Middle frontal gyrus (tissue), 1 donor: ENCODE results near the gene ANAPC2.

Experiments
- DNase-seq: peaks from one replicate; pipeline ENCODE4 v3.0.0-alpha.2; 2015; ENCODE audit warnings: low spot score; ENCODE audit errors: extremely low spot score

The ANAPC2 gene, protein sequence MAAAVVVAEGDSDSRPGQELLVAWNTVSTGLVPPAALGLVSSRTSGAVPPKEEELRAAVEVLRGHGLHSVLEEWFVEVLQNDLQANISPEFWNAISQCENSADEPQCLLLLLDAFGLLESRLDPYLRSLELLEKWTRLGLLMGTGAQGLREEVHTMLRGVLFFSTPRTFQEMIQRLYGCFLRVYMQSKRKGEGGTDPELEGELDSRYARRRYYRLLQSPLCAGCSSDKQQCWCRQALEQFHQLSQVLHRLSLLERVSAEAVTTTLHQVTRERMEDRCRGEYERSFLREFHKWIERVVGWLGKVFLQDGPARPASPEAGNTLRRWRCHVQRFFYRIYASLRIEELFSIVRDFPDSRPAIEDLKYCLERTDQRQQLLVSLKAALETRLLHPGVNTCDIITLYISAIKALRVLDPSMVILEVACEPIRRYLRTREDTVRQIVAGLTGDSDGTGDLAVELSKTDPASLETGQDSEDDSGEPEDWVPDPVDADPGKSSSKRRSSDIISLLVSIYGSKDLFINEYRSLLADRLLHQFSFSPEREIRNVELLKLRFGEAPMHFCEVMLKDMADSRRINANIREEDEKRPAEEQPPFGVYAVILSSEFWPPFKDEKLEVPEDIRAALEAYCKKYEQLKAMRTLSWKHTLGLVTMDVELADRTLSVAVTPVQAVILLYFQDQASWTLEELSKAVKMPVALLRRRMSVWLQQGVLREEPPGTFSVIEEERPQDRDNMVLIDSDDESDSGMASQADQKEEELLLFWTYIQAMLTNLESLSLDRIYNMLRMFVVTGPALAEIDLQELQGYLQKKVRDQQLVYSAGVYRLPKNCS

DNA sequence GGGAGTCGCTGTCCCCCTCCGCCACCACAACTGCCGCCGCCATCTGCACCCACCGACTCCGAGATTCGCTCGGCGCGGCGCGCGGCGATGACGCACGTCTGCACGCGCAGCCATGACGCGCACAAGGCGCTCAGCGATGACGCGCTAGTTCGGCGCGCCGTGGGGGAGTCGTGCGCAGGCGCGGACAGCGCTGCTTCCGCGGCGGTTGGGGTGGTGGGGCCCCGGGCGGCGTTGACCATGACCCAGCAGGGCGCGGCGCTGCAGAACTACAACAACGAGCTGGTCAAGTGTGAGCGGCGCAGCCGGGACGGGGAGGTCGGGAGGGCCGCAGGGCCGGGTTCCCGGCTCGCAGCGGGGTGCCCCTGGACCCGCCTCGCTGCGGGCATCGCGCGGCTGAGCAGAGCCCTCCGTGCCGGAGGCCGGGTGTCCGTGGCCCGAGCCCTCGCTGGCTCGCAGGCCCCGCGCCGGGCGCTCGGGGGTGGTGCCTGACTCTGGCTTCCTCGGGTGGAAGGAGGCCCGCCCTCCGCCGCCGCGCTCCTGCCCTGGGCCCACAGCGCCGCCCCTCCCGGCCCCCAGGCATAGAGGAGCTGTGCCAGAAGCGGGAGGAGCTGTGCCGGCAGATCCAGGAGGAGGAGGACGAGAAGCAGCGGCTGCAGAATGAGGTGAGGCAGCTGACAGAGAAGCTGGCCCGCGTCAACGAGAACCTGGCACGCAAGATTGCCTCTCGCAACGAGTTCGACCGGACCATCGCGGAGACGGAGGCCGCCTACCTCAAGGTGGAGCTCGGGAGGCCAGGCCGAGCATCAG is at the start of gene ANAPC2, which contains the start of gene SSNA1:
Gene ANAPC2, minus strand, starts transcription at position 71 of the 807 bp plus-strand sequence. Its CDS starts 28 bp downstream, at position 43.
Gene SSNA1, plus strand, starts transcription at position 187 of the 807 bp plus-strand sequence. Its CDS starts 51 bp downstream, at position 238.
- DNase-seq = peak; percentile 82

DNA sequence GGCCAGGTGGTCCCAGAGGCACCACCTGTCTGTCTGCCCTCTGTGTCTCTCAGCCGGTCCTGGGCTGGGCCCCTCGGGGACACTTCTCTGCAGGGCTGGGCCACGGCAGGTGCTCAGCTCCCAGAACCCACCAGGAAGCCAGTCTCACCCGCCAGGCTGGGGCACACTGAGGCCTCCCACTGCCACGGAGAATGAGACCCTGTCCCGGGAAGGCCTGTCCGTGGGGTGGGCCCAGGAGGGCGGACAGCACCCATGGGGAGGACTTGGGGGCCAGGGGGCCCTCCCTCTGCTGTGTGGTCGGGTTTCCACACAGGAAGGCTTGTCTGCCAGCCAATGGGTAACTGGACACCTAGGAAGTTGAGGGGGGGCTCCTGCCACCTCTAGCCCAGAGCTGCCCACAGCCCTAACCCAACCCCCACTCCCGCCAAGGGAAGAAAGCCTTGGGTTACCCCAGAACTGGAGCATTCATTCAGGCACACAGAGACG is 48.6 kb upstream of the ANAPC2 start:
- DNase-seq = no peak

DNA sequence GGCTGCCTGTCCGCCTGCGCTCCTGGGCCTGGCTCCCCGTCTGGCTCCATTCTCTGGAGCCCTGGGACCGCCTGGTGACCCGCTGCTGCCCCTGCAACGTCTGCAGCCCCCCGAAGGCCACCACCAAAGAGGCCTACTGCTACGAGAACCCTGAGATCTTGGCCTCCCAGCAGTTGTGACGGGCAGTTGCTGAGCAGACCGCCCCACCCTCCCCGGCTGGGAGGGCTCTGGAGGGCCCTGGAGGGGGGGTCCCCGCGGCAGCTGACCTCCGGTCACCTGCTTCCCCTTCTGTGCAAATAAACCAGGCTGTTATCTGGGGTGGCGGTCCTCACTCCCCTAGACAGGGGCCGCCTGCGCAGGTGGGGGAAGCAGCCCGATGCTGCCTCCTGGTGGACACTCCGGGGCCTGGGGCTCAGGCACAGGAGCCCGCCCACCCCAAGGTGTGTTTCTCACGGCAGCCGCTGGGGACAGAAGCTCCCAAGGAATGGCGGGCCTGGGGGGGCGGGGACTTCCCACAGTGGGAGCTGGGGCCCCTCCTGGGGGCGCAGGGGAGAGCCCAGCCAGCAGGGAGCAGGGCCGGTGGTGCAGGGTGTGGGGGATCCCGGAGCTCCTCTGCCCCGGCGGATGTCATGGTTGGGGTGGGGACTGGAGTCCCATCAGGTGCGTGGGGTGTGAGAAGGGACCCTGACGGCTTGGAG is 48.0 kb upstream of the ANAPC2 start:
- DNase-seq = peak; percentile 66

DNA sequence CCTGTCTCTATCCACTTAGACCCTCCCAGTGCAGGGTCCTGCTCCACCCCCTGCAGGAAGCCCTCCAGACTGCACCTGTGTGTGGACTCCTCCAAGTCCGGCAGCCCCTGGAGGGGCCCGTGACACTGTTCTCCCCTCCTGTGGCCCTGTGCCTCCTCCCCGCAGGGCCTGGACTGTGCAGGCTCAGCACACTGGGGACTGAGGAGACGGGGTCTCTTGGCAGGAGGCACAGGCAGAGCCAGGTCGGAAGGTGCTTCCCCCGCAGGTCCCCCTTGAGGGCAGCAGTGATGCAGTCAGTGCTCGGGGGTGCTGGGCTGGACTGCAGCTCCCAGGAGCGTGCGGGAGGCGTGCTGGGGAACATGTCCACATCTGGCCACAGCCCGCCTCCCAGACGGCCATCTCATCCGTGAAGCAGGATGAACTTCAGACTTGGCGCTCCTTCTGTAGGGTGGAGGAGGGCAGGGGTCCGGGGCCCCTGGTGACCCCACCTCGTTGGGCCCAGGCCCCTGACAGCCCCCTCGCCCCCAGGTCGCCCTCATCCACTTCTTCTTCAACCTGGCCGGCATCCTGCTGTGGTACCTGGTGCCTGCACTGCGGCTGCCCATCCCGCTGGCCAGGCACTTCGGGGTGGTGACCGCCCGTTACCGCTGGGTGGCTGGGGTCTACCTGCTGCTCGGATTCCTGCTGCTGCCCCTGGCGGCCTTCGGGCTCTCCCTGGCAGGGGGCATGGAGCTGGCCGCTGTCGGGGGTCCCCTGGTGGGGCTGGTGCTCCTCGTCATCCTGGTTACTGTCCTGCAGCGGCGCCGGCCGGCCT is 47.3 kb upstream of the ANAPC2 start:
- DNase-seq = no peak

DNA sequence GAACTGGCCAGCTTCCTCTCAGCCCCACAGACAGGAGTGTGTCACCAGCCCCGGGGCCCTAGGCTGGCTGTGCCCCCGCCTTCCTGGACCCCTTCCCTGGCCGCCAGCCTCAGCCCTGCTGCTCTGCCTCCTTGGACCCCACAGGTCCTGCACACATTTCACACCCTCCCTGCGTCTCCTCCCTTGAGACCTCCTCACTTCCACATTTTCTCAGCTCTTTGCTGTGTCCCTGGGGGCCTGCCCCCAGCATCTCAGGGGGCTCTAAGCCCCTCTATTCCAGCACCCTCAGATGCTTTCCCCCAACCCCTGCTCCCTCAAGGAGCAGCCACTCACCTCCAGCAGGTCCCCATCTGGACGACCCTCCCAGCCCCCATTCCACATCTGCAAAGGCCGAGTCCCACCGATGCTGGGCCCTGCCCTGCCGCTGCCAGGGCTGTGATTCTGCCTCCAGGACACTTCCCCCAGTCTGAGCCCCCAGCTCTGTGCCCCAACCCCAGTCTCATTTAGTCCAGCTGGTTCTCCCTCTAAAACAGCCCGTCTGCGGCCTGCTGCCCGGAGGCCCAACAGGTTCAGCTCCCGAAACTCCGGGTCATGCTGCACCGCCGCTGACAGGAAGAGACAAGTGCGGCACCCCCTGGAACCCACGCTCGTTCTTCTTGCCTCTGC is 46.5 kb upstream of the ANAPC2 start:
- no peak for DNase-seq

DNA sequence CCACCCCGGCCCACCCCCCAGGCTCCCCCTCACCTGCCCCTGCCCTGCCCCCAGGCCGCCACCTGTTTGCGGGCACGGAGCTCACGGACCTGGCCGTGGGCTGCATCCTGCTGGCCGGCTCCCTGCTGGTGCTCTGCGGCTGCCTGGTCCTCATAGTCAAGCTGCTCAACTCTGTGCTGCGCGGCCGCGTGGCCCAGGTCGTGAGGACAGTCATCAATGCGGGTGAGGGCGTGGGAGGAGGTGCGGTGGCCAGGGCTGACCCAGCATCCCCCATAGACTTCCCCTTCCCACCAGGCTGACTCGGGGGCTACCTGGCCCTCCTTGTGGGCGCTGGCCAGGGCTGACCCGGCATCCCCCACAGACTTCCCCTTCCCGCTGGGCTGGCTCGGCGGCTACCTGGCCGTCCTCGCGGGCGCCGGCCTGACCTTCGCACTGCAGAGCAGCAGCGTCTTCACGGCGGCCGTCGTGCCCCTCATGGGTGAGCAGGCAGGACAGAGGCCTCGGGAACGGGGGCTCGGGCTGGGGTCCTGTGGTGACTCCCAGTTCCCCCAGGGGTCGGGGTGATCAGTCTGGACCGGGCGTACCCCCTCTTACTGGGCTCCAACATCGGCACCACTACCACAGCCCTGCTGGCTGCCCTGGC is 45.8 kb upstream of the ANAPC2 start:
- DNase-seq = no peak

DNA sequence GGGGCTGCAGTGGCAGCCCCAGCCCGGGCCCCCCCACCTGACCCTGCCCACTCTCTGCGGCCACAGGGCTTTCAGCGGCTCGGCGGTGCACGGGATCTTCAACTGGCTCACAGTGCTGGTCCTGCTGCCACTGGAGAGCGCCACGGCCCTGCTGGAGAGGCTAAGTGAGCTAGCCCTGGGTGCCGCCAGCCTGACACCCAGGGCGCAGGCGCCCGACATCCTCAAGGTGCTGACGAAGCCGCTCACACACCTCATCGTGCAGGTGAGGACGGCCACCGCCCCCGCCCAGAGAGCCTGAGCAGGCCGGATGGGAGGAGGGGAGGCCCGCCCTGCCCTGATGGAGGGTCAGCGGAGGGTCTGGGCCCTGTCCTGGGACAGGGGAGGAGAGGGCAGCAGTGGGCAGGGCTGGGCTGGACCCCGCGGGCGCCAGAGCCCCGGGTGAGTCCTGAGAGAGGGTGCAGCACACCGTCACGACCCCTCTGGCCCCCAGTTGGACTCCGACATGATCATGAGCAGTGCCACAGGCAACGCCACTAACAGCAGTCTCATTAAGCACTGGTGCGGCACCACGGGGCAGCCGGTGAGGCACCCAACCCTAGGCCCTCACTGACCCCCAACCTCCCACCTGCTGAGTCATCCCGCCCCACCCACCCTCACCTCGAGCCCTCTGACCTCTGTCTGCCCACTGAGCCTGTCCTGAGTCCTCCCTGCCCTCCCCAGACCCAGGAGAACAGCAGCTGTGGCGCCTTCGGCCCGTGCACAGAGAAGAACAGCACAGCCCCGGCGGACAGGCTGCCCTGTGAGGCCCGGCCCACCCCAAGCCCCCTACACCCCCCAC is 45.0 kb upstream of the ANAPC2 start:
- DNase-seq = no peak

DNA sequence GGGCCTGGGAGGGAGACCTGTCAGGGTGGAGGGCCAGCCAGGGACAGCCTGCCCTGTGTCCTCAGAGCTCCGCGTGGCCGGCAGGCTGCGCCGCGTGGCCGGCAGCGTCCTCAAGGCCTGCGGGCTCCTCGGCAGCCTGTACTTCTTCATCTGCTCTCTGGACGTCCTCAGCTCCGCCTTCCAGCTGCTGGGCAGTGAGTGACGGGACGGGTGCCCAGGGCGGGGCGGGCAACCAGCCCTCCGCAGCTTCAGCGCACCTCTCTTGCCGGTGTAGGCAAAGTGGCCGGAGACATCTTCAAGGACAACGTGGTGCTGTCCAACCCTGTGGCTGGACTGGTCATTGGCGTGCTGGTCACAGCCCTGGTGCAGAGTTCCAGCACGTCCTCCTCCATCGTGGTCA is 44.1 kb upstream of the ANAPC2 start:
- no peak for DNase-seq

DNA sequence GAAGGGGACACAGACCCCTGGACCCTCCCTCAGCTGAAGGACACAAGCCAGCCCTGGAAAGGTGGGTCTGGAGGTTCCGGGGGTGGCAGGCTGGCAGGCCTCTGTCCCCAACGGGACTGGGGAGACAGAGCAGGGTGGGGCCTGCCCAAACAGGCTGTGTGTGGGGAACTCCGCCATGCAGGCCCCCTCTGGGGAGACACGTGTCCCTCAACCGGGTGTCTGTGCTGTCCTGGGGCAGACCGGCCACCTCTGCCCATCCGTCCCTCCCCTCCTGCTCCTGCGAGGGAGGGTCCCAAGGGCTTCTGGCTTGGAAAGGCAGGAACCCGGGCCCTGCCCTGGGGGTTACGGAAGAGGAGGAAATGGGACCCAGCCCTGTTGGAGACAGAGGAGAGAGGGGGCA is 43.7 kb upstream of the ANAPC2 start:
- no peak for DNase-seq

DNA sequence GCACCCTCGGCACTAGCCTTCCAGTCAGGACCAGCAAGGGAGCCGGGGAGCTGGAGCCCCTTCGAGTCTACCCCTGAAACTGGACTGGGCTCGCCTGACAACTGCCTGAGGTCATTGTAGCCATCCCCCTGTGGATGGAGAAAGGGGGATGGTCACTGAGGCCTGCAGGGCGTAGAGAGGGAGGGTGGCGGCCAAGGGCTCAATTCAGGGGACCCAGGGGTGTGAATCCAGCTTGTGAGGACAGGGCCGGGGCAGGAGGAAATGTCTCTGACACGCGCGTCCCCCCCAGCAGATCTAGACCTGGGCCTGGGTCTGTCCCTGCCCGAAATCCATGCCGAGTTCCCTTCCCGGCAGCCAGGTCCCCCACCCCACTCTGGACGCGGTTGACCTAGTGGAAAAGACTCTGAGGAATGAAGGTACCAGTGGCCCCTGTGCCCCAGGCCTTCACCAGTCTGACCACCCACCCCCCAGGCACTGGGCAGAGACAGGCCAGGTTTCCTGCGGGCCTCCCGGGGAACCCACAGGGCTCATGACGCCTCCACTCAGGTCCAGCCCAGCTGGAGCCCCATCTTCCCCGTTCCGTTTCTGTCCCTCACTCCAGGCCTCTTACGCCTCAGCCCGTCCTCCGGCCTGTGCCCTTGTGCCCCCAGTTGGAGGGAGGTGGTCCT is 43.1 kb upstream of the ANAPC2 start:
- DNase-seq = no peak

DNA sequence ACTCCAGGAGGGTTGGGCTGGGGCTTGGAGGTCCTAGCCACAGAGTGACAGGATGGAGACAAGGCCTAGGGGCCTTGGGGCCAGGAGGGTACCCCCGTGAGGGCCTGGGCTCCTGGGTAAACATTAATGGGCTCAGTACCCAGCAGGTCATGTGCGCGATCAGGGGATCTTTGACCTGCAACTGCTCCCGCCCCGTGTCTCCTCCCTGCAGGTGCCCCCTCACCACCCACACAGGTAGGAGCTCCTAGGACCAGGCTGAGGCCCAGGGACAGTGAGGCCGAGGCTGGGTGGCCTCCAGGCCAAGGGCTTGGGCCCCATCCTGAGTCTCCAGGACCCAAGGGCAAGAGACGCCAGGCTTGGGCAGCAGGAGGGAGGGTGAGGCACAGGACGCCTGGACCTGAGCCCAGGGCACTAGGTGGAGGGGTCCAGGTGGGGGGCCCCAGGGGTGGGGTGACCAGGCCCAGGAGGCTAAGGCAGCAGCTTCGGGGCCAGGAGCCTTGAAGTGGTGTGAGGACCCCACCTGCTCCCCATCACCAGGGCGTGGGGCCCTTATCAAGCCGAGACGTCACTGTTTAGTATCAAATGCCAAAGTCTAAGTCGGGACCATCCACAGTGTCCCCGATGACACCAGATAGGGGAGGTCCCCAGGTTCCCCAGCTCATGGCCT is 42.5 kb upstream of the ANAPC2 start, which contains the start of gene SLC34A3:
Gene SLC34A3, plus strand, starts transcription at position 197 of the 667 bp plus-strand sequence. CDS start 802 bp downstream, outside the sequence.
- DNase-seq = no peak

DNA sequence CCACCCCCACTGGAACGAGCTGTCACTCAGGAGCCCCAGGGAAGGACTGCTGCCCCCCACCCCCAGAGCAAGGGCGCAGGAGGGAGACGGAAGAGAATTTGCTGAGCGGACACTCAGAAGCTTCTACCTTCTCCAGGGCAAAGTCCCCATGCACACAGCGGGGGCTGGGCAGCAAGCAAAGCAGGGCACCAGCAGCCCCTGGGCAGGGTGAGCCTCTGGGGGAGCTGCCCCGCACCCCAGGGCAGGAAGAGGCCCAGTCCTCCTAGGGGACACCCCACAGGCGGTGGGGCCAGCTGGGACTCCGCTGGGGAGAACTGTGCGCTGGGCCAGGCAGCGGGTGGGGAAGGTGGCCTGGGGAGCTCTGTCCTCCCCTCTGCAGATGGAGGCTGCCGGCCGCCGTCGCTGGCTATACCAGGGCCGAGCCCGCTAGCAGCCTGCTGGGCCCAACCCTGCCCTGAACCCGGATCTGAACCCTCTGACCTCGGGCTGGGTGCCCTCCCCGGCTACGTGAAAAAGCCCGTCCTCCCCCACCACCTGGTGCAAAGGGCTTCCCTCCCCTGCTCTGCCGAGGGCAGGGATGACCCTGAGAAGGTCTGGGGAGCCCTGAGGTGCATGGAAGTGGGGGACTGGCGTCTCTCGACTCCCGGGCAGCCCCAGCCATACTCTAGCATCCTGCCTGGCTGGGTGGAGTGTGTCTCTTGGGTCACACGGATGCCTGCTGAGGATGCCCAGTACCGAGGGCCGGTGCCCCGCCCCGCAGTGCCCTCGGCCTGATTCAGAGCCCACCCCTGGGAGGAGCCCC is 41.7 kb upstream of the ANAPC2 start:
- no peak for DNase-seq

DNA sequence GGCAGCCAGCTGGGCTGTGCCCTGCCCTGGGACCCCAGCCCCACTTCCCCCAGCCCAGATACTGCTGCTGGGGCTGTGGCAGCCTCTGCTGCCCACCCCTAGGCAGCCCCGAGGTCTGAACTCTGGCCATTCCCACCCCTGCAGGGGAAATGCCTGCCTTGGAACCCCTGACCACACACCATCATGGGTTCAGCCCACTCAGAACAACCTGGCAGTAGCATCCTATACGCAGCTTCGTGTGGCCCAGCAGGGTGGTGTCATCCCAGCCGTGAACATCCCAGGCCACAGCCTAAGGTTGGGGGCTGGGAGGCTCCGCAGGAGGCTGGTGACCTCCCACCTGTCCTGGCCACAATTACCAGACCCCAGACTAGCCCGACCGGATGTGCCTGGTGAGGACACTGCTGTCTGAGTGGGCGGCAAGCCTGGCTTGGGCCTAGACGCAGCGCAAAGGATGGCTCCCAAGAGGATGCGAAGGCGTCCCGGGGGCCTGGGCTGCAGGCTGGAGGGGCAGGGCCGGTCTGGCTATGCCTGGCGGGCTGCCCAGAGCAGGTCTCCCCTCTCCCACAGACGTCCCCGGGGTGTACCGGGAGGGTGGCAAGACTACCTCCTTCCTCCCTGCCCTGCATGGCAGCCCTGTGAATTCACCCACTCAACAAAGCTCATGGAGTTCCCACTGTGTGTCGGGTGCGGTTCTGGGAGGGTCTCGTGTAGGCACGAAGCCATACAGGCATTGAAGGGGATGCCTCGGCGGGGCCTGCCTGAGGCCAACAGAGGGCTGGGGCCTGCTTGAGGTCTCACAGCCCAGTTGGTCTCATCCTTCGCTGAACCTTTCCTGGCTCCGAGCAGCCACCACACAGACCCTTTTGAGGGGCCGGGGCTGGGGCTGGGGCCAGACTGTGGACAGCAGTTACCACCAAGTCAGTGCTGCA is 40.9 kb upstream of the ANAPC2 start:
- no peak for DNase-seq

DNA sequence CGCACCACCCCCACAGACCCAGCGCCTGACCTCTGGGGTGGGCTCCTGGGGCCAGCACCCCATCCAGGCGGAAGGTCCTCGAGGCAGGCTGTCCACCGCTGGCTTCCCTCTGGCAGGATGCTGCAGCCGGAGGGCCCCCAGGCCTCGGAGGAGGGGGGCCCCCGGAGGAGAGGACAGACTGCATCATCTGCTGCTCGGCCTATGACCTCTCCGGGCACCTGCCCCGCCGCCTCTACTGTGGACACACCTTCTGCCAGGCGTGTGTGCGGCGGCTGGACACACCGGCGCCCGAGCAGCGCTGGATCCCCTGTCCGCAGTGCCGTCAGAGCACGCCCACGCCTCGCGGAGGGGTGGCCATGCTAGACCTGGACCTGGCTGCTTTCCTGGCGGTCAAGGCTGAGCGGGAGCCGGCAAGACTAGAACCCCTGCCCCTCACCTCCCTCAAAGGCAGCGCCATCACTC is 40.2 kb upstream of the ANAPC2 start:
- no peak for DNase-seq
